ENCODE measurements around the gene TBKBP1. TPM values are rescaled to one million over a fixed set of nuclear protein-coding genes. Genes with fewer than 3 reads are reported as not detected.
"Not testable (repeated sequence)": the region's sequence is repeated elsewhere in the genome, so short reads cannot be mapped to it uniquely, and the experiment has no call there.

Gene TBKBP1
- total RNA-seq, 2 donors from 2014 or later, result 1.5 to 3.8 TPM

DNA sequence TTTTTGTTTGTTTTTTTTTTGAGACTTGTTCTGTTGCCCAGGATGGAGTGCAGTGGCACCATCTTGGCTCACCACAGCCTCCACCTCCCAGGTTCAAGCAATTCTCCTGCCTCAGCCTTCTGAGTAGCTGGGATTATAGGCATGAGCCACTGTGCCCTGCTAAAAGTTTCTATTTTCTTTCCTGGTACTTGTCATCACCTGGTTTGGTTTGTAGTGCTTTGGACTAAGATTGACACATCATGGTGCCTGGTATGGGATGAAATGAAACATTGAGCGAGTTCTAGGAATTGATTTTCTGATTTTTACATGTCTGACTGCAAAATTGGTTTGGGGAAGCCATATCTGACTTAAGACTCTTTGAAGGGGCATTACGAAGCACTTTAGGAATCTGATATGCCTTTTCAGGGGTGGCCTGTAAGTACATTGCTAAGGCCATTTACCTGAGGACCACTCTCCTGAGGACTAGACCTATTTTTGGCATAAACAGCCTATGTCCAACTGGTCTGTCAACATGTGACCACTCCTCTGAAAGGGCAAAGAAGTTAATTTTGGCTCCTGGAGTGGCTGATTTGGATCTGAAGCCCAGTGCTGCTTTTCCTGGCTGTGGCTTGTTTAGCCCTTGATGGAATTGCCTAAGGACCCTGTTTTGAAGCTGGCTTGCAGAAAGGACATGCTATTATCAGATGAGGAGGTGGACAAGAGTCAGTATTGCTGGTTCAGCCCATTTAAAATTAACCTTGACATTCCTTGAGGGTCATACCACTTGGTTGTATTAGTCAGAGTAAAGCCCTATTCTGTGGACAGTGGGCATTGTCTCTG, 18.4 kb upstream of the TBKBP1 start:
- intact Hi-C loops (cut with DNase I, micrococcal nuclease), result no loop called here
- DNase-seq (no peak), ATAC-seq (no peak)

GRCh38 chr17:47676199-47676472, 17.8 kb upstream of the TBKBP1 start:
- ATAC-seq (no peak), DNase-seq (no peak)

GRCh38 chr17:47676510-47677165, 17.3 kb upstream of the TBKBP1 start:
- DNase-seq (no peak), ATAC-seq (no peak)
- intact Hi-C loops (cut with DNase I, micrococcal nuclease), result no loop called here

More at GRCh38 chr17:47676199-47676472, 17.8 kb upstream of the TBKBP1 start:
- intact Hi-C loops (cut with DNase I, micrococcal nuclease), result no loop called here

GRCh38 chr17:47678196-47678595, 15.8 kb upstream of the TBKBP1 start:
- intact Hi-C loops (cut with DNase I, micrococcal nuclease), result no loop called here

GRCh38 chr17:47682138-47682537, 11.8 kb upstream of the TBKBP1 start:
- DNase-seq (no peak), ATAC-seq (no peak)
- intact Hi-C loops (cut with DNase I, micrococcal nuclease), result no loop called here

More at GRCh38 chr17:47678196-47678595, 15.8 kb upstream of the TBKBP1 start:
- ATAC-seq, result no peak
- no peak for DNase-seq

GRCh38 chr17:47682727-47683126, 11.2 kb upstream of the TBKBP1 start:
- DNase-seq; ATAC-seq; intact Hi-C loops (cut with DNase I, micrococcal nuclease): not testable (repeated sequence)

DNA sequence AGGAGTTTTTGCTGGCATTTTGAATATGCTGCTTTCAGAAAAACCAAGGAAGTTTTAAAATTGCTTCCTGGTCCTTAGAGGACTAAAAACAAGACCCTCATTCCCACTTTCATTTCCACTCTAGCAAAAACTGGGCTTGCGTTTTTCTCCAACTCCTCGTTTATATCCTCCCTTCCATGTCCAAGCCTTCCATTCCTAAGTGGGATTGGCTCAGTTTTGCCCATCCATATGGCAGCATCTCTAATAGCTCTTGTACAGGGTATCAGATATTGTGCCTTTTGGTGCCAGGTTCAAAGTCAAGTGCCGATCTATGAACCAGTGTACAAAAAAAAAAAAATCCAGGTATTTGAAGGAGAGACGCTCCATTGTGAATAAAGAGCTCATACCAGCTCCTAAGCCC, 9.9 kb upstream of the TBKBP1 start:
- ATAC-seq (no peak), DNase-seq (no peak)
- intact Hi-C loops (cut with DNase I, micrococcal nuclease), result no loop called here

DNA sequence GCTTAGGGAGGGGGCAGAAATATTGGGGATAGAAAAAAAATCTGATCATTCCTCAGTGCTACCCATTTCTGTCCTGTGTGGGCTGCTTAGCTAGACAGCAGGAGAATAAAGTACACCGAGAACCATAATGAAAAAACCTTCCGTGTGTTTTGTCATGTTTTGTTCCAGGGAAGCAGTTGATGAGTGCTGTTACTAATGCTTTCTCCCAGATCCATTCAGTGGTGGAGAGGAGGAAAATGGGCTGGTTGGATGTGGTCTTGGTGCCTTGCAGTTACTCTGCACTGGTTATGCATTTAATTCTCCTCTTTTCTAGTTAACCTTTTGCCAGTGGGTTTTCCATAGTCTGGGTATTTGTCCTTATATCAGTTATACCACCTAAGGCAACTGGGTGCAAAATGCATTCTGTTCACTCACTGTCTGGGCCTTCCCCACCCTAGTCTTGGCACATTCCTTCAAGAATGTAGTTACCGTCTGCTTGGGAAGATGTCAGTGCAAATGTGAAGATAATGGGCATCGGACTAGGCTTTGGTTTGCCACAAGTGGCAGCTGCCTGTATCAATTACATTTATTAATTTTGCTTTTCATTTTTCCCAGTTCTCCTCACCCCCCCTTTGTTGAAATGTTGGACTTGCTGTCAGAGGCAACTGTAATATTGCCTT, 9.3 kb upstream of the TBKBP1 start:
- DNase-seq, result no peak
- ATAC-seq, result no peak
- intact Hi-C loops (cut with DNase I, micrococcal nuclease), result no loop called here

- ATAC-seq (no peak), DNase-seq (no peak)
- intact Hi-C loops (cut with DNase I, micrococcal nuclease), result no loop called here
Measured at GRCh38 chr17:47685556-47686275, 8.2 kb upstream of the TBKBP1 start.

GRCh38 chr17:47686276-47686635, 7.7 kb upstream of the TBKBP1 start:
- intact Hi-C loops (cut with DNase I, micrococcal nuclease), result no loop called here

GRCh38 chr17:47686664-47687327, 7.2 kb upstream of the TBKBP1 start:
- ATAC-seq, result peak; percentile 3
- intact Hi-C loops (cut with DNase I, micrococcal nuclease), result no loop called here
- no peak for DNase-seq

More at GRCh38 chr17:47686276-47686635, 7.7 kb upstream of the TBKBP1 start:
- DNase-seq, result no peak
- ATAC-seq, result no peak

DNA sequence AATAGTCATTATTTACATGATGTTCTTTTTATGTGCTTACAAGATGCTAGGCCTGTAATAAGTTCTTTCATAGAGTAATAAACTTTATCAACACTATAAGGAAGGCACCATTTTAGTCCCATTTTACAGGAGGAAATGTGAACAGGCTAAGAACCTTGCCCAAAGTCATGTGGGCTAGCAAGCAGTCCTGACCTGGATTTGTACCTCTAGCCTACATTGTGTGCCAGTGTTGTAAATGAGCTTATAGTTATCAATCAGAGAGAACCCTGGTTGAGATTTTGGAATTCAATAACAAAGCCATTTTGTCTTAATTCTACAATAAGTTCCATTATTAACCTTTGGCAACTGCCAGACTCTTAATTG, 6.7 kb upstream of the TBKBP1 start:
- ATAC-seq (peak; percentile 22), DNase-seq (no peak)
- intact Hi-C loops (cut with DNase I, micrococcal nuclease), result no loop called here

GRCh38 chr17:47687748-47688147, 6.2 kb upstream of the TBKBP1 start:
- ATAC-seq (peak; percentile 21), DNase-seq (no peak)
- intact Hi-C loops (cut with DNase I, micrococcal nuclease), result no loop called here

DNA sequence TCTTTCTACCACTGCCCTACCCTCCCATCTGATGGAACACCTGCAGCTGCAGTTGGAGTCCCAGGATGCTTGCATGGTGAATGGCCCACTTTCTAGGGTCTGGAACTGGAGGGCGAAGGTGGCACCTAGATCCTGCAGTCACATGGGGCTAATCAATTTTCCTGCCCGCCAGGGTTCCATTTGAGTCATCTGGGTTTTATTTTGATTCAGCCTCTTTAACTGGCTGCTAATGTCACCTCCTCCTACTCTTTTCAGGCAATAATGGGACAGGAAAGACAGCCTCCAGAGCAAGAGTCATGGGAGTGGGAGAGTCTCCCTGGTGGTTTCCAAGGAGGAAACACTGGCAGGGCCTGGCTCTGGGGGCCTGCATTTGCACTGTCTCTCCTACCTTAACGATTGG, 3.8 kb upstream of the TBKBP1 start:
- ATAC-seq (no peak), DNase-seq (no peak)
- intact Hi-C loops (cut with DNase I, micrococcal nuclease), result no loop called here

GRCh38 chr17:47692137-47692894, 1.6 kb upstream of the TBKBP1 start:
- intact Hi-C loops (cut with DNase I, micrococcal nuclease), result no loop called here
- DNase-seq (no peak), ATAC-seq (no peak)

DNA sequence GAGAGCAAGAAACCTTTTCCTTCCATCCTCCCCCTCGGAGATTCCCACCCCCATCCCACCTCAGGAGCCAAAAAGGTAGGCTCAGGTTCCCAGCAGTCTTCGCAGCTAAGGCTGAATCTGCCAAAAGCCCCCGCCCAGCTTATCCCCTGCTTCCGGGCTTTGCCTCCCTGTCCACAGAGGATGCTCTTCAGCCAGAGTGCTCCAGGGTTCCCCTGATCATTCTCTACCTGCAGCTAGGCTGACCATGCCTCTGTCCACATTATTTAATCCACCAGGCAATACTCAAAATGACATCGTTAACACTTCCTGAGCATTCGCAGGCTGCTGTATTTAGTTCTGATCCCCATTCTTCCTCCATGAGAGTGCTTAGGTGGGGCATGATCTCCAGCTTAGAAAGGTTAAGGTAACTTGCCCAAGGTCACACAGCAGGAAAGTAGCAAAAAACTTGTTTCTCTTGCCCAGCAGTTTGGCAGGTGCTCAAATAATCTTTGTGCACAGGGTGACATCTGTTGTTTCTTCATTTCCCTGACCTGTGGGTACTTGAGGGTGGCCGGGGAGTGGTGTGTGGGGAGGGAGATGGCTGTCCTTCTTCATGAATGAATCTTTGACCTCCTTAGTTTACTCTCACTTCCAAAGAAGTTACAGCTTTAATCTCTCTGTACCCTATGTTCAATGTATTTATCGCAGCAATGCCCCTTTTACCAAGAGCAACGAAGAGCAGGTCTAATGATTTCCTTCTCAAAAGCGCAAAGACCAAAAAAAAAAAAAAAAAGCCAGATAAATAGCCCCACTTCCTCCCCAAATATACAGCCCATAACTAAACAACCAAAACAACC, 848 bp upstream of the TBKBP1 start:
- ATAC-seq (peak; percentile 28), DNase-seq (no peak)
- intact Hi-C loops (cut with DNase I, micrococcal nuclease), result no loop called here

GRCh38 chr17:47694581-47695428, 844 bp downstream of the TBKBP1 start:
- DNase-seq (peak; percentile 49 to 66), ATAC-seq (peak; percentile 52)
- intact Hi-C loops (cut with DNase I, micrococcal nuclease), result no loop called here
